Kasumi-1 (cell line): ENCODE results near the gene CNTNAP5.

Experiments used
- DNase-seq, 2 experiments: peaks; one replicate each; lab custom pipeline; 2025; lab: John Stamatoyannopoulos, UW

Gene CNTNAP5

GRCh38 chr2:124810132-124810531, 785.0 kb downstream of the CNTNAP5 start:
- DNase-seq: peak in 1 of 2 experiments; percentile 4

GRCh38 chr2:124814968-124815745, 790.1 kb downstream of the CNTNAP5 start:
- DNase-seq: no peak

- DNase-seq: no peak
Observed at GRCh38 chr2:124816007-124816406, 790.9 kb downstream of the CNTNAP5 start.

GRCh38 chr2:124822516-124822915, 797.4 kb downstream of the CNTNAP5 start:
- DNase-seq: no peak

- no peak for DNase-seq
Observed at GRCh38 chr2:124824441-124824840, 799.4 kb downstream of the CNTNAP5 start.

GRCh38 chr2:124832521-124832920, 807.4 kb downstream of the CNTNAP5 start:
- DNase-seq: no peak

- no peak for DNase-seq
Observed at GRCh38 chr2:124834331-124834730, 809.2 kb downstream of the CNTNAP5 start.

- no peak for DNase-seq
Observed at GRCh38 chr2:124835331-124835730, 810.2 kb downstream of the CNTNAP5 start.

GRCh38 chr2:124836416-124836815, 811.3 kb downstream of the CNTNAP5 start:
- DNase-seq: no peak

- no peak for DNase-seq
Observed at GRCh38 chr2:124837496-124837895, 812.4 kb downstream of the CNTNAP5 start.

- no peak for DNase-seq
Observed at GRCh38 chr2:124838406-124838805, 813.3 kb downstream of the CNTNAP5 start.

- DNase-seq: no peak
Observed at GRCh38 chr2:124867247-124867646, 842.2 kb downstream of the CNTNAP5 start.

- DNase-seq: no peak
Observed at GRCh38 chr2:124874219-124874618, 849.1 kb downstream of the CNTNAP5 start.

- DNase-seq: no peak
Observed at GRCh38 chr2:124874676-124875075, 849.6 kb downstream of the CNTNAP5 start.

GRCh38 chr2:124875627-124876244, 850.6 kb downstream of the CNTNAP5 start:
- DNase-seq: no peak

GRCh38 chr2:124877141-124877577, 852.1 kb downstream of the CNTNAP5 start:
- DNase-seq: no peak

- DNase-seq: no peak
Observed at GRCh38 chr2:124879640-124880039, 854.6 kb downstream of the CNTNAP5 start.

GRCh38 chr2:124880995-124881394, 855.9 kb downstream of the CNTNAP5 start:
- no peak for DNase-seq

- no peak for DNase-seq
Observed at GRCh38 chr2:124882423-124882822, 857.3 kb downstream of the CNTNAP5 start.

- no peak for DNase-seq
Observed at GRCh38 chr2:124883595-124883994, 858.5 kb downstream of the CNTNAP5 start.

- DNase-seq: no peak
Observed at GRCh38 chr2:124884315-124884714, 859.2 kb downstream of the CNTNAP5 start.

- DNase-seq: no peak
Observed at GRCh38 chr2:124886216-124886615, 861.1 kb downstream of the CNTNAP5 start.

- DNase-seq: no peak
Observed at GRCh38 chr2:124887466-124887865, 862.4 kb downstream of the CNTNAP5 start.

- DNase-seq: no peak
Observed at GRCh38 chr2:124888431-124888830, 863.3 kb downstream of the CNTNAP5 start.
